ENCODE results near the gene DRAM2.

DRAM2 gene

DNA sequence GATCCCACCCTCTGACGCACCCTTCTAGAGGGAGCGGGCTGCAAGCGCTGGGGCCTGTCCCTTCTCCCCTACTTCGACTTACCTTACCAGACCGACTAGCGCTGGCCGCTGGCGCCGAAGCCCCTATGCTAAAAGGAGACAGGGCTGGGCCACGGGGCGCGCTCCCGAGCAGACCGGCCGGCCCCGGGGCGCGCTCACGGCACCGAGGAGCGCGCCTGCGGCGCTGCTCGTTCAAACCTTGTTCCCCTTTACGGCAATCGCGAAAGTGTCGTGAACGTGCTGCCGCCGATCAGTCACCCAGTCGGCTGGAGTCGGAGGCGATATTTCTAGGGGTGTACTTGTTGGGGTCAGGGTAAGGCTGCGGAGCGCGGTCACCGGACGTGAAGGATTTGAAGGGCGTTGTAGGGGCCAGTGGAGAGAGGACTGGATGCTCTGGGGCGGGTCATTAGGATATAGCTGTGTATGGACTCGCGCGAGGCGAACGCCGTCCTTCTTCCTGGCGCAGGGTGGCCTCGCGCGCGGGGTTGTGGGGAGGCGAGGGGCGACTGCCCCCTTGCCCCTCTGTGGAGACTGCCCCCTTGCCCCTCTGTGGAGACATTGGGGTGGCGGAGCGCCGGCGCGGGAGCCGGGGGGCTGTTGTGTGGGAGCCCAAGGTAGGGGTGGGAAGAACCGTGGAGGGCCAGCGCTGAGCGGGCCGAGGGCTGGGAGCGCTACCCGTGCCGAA, at the start of gene DRAM2, which contains the start of gene CEPT1:
Gene DRAM2 (minus strand): TSS at position 138 of the 724 bp plus-strand sequence. CDS start 8,539 bp downstream, outside the sequence.
Gene CEPT1 (plus strand): TSS at position 268 of the 724 bp plus-strand sequence. CDS start 7,492 bp downstream, outside the sequence.
- DNase-seq (ENCODE audit: low spot score) = peak; percentile 80

DNA sequence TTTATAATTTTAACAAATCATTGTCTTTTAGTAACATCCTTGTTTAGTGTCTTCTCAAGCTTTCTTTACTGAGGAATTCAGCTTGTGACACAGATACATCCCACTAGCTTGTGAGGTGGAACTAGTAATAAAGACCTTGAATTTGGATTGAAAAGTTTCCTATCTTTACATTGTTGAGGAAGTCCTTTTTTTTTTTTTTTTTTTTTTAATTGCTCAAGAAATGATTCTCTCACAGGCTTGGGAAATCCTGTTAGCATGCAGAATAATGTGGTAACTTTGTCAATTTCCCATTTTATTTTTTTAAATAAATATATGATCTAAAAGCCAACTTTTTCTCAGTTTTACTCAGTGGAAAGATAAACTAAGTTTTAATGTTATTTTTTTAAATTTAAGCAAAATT, 44.8 kb upstream of the DRAM2 start:
- no peak for DNase-seq (ENCODE audit: low spot score)

- DNase-seq (ENCODE audit: low spot score) = no peak
These were observed 43.6 kb upstream of the DRAM2 start for GRCh38 chr1:111183308-111184069.

GRCh38 chr1:111182052-111182451, 42.2 kb upstream of the DRAM2 start:
- no peak for DNase-seq (ENCODE audit: low spot score)

DNA sequence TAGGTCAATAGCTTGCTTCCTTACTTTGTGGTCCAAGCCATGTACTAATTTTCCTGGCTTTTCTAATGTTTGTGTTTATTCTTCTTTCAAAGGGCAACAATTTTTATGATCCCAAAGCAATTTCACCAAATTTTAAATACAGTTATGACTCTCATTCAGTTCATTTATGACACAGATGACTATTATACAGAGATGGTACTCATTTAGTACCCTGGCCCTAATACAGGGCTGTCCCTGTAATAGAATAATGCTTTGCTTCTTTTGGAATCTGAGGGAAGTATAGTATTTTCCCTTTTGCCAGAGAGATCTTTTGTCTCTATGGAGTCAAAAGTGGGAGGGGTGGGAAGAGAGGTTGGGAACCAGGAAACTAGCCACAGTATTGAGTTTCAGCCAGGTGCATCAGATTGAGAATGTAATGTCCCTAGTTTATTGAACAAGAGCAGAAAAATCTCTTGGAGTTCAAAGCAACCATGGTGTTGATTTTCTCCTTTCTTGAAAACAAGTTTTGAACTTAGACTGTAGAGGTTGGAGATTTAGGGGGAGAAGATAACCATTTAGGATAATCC, 40.2 kb upstream of the DRAM2 start:
- DNase-seq (ENCODE audit: low spot score) = no peak

GRCh38 chr1:111176678-111177077, 36.8 kb upstream of the DRAM2 start:
- DNase-seq (ENCODE audit: low spot score) = no peak

- no peak for DNase-seq (ENCODE audit: low spot score)
These were observed 35.5 kb upstream of the DRAM2 start for GRCh38 chr1:111175349-111175748.

GRCh38 chr1:111174070-111174469, 34.2 kb upstream of the DRAM2 start:
- no peak for DNase-seq (ENCODE audit: low spot score)

- DNase-seq (ENCODE audit: low spot score) = no peak
These were observed 32.6 kb upstream of the DRAM2 start for GRCh38 chr1:111172463-111172862.

GRCh38 chr1:111164151-111164550, 24.3 kb upstream of the DRAM2 start:
- DNase-seq (ENCODE audit: low spot score) = no peak

DNA sequence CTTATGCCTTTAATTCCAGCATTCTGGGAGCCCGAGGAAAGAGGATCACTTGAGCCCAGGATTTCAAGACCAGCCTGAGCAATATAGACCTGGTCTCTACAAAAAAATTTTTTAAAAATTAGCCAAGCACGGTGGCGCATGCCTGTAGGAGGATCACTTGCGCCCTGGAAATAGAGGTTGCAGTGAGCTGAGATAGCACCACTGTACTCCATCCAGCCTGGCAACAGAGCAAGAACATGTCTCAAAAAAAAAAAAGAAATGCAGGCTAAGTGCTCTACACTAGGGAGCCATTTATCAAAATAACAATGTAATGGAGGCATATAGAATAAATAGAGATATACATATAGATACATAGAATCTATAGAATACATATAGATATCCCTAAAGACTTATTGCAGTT, 23.5 kb upstream of the DRAM2 start:
- DNase-seq (ENCODE audit: low spot score) = no peak

DNA sequence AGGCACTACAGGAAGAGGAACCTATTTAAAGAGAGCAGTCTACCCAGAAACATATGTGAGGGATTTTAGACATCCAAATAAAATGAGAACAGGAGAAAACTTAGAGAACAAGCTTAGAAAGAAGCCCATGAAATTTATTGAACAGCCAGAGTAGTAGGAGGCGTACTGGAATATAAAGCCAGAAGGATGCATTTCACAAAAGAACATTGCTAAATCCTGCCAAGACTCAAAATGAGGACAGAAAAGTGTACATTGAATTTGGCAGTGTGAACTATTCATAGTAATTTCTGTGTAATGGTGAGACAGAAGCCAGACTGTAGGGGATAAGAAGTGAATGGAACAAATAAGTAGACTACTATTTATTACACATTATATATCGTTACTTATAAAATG, 22.6 kb upstream of the DRAM2 start:
- no peak for DNase-seq (ENCODE audit: low spot score)

DNA sequence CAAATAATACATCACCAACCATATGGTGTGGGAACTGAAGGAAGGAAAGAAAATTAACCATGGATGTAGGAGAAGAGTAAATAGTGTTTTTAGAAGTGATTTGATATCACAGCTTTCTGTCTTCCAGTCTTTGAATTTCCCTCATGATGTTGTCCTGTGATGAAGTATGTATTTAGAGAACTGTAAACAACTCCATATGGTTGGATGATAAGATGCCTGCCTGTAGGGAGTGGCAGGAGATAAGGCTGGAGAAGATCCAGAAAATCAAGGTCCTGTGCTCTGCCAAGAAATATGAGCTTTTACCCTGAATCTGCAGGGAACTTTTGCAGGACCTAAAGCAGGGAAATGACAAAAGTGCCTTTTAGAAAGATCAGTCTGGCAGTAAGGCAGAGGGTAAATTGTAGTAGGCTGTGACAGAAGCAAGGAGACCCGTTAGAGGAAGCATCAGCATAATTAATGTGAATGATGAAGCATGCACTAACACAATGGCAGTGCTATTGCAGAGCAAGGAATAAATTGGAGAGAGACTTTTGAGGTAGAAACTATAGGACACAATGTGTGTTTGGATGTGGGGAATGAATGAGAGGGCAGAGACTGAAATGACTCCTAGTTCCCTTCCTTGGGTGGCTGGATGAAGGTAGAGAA, 22.1 kb upstream of the DRAM2 start:
- no peak for DNase-seq (ENCODE audit: low spot score)

GRCh38 chr1:111157431-111157830, 17.5 kb upstream of the DRAM2 start:
- DNase-seq (ENCODE audit: low spot score) = no peak

DNA sequence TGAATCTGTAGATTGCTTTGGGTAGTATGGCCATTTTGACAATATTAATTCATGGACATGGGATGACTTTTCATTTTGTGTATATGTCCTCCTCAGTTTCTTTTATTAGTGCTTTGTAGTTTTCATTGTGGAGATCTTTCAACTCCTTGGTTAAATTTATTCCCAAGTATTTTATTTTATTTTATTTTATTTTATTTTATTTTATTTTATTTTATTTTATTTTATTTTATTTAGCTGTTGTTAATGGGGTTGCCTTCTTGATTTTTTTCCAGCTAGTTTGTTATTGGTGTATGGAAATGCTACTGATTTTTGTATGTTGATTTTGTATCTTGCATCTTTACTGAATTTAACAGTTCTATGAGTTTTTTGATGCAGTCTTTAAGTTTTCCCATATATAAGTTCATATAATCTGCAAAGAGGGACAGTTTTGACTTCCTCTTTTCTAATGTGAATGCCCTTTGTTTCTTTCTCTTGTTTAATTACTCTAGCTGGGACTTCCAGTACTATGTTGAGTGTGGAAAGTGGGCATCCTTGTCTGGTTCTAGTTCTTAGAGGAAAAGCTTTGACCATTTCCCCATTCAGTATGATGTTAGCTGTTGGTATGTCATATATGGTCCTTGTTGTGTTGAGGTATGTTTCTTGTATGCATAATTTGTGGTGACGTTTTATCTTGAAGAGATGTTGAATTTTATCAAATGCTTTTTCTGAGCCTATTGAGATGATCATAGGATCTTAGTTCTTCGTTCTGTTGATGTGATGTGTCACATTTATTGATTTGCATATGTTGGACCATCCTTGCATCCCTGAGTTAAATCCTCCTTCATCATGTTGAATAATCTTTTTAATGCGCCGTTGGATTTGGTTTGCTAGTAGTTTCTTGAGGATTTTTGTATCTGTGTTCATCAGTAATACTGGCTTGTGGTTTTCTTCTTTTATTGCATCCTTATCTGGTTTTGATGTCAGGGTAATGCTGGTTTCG, 14.4 kb upstream of the DRAM2 start:
- DNase-seq (ENCODE audit: low spot score) = no peak

DNA sequence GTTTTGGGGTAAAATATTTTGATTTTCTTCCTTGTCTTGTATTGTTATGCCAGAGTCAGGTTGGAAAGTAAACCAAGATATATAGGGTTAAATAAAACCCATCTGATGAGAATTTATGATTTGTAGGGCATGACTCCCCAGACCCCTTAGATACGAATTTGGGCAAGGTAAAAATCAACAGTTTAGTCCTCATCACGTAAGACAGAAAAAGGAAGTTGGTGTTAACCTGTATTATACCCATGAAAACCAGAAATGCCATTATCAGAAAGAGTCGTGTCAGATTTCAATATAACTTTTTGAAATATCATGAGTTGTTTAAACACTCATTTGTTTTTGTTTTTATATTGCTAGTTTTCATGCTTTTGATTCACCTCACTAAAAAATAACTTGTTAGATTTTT, 11.9 kb upstream of the DRAM2 start:
- no peak for DNase-seq (ENCODE audit: low spot score)

DNA sequence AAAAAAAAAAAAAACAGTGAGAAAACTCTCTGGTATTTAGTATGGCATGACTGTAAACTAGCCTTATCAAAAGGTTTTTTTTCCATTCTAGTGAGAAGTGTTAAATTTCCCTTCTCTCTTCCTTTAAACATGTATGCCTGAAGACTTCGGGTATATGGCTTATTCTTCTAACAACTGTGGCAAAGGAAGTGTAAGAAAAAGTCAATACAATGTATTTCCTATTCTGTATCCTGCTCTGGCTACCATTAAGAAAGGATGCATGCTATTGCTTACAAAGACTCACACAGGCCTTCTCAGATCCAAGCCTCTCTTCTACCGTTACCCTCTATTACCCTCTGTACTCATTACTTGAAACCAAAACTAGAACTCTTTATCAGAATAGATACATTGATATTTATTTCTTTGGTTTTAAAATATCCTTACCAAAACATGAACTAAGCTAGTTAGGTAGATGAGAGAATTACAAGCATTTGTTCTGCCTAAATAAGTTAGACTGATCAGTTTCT, 8.5 kb upstream of the DRAM2 start:
- no peak for DNase-seq (ENCODE audit: low spot score)

GRCh38 chr1:111147948-111148347, 8.1 kb upstream of the DRAM2 start:
- DNase-seq (ENCODE audit: low spot score) = no peak

- no peak for DNase-seq (ENCODE audit: low spot score)
These were observed 6.3 kb upstream of the DRAM2 start for GRCh38 chr1:111145963-111146768.

DNA sequence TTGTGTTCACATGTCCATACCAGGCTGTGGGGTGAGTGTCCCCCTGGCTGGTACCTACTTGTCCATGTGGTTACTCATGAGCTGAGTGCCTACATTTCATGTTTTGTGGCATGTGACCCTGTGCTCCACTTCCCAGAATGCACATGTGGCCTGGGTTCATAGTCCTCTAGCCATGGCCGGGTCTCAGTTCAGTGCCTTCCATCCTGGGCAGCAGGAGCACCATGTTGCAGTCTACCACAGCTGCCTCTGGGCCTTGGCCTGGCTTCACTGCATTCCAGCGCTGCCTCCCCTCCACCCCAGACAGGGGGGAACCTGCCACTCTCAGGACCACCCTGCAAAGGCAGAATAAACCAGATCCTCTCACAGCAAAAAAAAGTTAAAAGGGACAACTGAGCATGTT, 5.6 kb upstream of the DRAM2 start:
- no peak for DNase-seq (ENCODE audit: low spot score)
